HG02885 (cell line): ENCODE results near the gene AFAP1.
"Not testable (repeated sequence)": the region's sequence is repeated elsewhere in the genome, so short reads cannot be mapped to it uniquely, and the experiment has no call there.

ENCODE experiments used
- ATAC-seq: cut with Tn5 transposase; IDR thresholded peaks from one replicate; pipeline ENCODE4 v1.9.1; 2021; ENCODE audit warnings: mild to moderate bottlenecking; ENCODE audit not compliant: unreplicated experiment, poor library complexity

AFAP1 gene

DNA sequence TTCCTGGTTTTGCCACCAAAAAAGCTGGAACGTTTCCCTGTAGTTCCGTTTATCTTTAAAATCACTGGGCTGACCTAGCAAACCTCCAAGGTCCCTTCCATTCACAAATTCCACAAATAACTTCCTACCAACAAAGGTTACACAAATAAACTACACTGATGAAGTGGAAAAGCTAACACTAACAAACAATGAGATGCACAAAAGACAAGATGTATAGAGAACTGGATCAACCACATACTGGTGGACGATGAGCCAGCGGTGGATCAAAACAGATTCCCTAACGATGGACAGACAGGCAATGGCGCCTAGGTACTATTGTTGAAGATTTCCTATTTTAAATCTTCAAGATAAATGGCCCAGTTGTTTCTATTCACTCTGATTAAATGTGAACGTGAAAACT, 15.5 kb downstream of the AFAP1 start:
- no peak for ATAC-seq

DNA sequence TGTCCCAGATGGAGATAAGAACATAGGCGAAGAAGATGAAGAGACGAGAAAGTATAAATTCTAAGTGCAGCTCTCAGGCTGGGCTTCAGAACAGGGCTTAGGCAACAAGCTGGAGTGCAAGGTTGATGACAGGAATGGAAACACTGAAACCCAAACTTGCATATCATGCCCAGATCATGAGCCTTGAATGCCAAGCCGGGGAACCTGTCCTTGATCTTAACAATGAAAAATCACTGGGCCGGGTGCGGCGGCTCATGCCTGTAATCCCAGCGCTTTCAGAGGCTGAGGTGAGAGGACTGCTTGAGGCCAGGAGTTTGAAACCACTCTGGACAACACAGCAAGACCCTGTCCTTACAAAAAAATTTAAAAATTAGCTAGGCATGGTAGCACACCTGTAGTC, 17.2 kb downstream of the AFAP1 start:
- ATAC-seq = no peak

DNA sequence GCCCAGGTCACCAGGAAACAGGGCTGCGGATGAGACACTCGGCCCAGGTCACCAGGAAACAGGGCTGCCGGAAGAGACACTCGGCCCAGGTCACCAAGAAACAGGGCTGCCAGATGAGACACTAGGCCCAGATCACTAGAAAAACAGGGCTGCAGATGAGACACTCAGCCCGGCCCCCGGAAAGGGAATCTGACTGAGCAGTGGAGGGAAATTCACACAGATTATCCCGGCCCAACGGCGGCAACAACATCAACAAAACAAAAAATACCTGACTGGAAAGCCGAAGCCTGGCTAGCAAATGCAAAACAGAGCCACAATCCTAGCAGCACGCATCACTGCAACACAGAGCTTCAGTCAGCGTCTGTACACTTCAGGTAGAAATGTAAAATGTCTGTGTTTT, 20.7 kb downstream of the AFAP1 start:
- ATAC-seq = no peak

- ATAC-seq = not testable (repeated sequence)
Observed at GRCh38 chr4:7918187-7918586, 21.5 kb downstream of the AFAP1 start.

- no peak for ATAC-seq
Observed at GRCh38 chr4:7917669-7918068, 22.0 kb downstream of the AFAP1 start.

DNA sequence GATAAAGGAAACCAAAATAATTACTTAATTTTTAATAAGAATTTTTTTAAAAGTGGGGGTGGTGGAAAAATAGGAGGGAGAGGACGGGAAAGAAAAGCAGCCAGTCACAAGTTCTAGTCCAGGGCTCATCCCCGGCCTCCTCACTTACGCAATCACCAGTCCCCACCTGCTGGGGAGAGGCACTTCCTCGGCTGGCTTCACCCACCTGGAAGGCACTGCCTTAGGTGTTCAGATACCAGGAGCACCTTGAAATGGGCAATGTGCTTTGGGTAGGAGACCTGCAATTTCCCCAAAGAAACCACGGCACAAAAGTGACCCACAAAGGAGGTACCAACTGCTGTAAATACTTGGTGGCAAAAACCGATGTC, 23.8 kb downstream of the AFAP1 start:
- ATAC-seq = no peak

GRCh38 chr4:7912826-7913225, 26.8 kb downstream of the AFAP1 start:
- no peak for ATAC-seq

GRCh38 chr4:7910952-7911578, 28.6 kb downstream of the AFAP1 start:
- ATAC-seq = no peak

- no peak for ATAC-seq
Observed at GRCh38 chr4:7910263-7910896, 29.3 kb downstream of the AFAP1 start.

- no peak for ATAC-seq
Observed at GRCh38 chr4:7909463-7910262, 30.0 kb downstream of the AFAP1 start.

DNA sequence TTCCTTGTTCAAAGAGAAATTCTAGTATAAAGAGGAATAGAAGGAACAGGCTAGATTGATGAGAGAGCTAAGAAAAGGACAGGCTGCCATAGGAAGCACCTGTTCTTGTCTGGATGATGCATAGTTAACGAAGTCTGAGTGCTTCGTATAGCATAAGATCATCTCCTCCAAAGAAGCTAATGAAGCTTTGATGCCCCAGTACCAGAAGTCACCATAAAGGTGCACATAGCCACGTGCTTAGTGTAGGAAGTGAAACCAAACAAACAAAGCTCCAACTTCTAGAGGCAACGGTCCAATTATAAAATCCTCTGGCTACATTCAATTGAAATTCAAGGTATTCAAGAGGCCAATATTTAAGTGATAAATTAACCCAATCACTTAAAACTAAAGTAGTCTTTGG, 31.0 kb downstream of the AFAP1 start:
- no peak for ATAC-seq

GRCh38 chr4:7907142-7907541, 32.5 kb downstream of the AFAP1 start:
- ATAC-seq = no peak

- ATAC-seq = no peak
Observed at GRCh38 chr4:7906171-7906701, 33.4 kb downstream of the AFAP1 start.

- ATAC-seq = no peak
Observed at GRCh38 chr4:7904952-7905915, 34.4 kb downstream of the AFAP1 start.

GRCh38 chr4:7903791-7904516, 35.7 kb downstream of the AFAP1 start:
- ATAC-seq = no peak

DNA sequence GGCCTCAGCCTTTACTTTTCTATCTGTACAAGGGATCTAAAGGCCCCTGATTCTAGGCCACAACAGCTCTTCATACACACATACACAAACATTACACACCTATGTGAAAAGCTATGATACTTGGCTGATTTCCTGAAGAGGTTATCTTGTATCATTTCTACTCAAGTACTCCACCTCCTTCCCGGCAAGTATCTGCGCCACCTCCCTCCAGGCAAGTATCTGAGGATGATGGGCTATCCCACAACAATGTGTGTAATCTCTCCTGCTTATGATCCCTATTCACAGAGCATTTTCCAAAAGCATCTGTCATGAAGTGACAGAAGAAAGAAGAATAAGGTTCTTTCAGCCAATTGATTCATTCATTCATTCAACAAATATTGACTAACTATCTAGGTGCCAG, 36.8 kb downstream of the AFAP1 start:
- ATAC-seq = no peak

- ATAC-seq = no peak
Observed at GRCh38 chr4:7902101-7902553, 37.5 kb downstream of the AFAP1 start.

DNA sequence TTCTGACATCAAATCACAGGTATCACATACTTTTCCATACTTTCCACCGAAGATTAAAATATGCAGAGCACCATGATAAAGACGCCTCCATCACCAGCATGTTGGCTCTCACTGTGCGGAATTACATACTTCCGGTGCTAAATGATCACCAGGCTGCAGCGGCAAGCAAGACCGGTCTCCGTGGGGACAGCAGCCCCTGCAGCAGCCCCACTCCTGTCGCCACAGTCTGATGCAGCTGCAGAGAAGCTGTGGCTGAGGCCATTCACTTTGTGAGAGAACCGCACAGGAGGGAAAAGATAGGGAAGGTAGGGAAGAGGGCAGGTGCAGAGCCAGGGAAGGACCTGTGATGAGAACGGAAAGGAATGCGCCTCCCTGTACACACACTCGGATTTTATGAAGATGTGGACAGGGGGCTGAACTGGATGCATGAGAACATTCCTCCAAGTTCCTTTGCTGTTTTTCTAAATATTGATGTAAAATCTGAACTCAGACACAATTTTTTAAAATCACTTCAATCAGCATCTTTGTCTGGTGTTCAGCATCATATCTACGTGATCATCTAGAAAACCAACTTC, 38.3 kb downstream of the AFAP1 start:
- no peak for ATAC-seq

DNA sequence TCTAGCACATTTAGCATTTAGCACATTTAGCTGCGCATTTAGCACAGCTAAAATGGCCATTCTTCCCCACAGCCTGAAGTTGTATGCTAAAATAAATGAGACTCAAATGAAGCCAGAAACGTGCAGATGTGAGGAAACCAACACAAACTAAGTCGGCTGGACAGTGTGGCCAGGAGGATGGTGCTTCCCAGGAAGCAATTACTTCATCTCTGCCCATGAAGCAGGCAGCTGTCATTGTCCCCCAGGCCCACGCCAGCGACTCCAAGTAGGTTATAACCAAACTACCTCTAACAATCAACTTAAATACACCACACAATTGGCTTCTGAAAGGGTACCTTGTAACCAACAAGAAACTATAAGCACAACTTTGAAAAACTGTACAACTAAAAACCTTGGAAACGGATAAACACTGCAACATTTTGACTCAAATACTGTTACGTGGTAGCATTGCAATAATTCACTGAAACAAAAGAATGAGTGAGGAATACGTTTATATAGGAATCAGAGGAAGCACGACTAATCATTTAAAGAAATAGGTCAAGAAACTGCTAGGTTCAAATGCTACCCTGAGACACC, 39.2 kb downstream of the AFAP1 start:
- ATAC-seq = no peak
